T-helper 22 cell (primary cell): ENCODE results near the gene NUP107.
"Not testable (repeated sequence)": the region's sequence is repeated elsewhere in the genome, so short reads cannot be mapped to it uniquely, and the experiment has no call there.

Experiments used
- DNase-seq: peaks from one replicate; pipeline ENCODE4 v3.0.0-alpha.2; 2020; ENCODE audit warnings: low read depth

NUP107 gene

DNA sequence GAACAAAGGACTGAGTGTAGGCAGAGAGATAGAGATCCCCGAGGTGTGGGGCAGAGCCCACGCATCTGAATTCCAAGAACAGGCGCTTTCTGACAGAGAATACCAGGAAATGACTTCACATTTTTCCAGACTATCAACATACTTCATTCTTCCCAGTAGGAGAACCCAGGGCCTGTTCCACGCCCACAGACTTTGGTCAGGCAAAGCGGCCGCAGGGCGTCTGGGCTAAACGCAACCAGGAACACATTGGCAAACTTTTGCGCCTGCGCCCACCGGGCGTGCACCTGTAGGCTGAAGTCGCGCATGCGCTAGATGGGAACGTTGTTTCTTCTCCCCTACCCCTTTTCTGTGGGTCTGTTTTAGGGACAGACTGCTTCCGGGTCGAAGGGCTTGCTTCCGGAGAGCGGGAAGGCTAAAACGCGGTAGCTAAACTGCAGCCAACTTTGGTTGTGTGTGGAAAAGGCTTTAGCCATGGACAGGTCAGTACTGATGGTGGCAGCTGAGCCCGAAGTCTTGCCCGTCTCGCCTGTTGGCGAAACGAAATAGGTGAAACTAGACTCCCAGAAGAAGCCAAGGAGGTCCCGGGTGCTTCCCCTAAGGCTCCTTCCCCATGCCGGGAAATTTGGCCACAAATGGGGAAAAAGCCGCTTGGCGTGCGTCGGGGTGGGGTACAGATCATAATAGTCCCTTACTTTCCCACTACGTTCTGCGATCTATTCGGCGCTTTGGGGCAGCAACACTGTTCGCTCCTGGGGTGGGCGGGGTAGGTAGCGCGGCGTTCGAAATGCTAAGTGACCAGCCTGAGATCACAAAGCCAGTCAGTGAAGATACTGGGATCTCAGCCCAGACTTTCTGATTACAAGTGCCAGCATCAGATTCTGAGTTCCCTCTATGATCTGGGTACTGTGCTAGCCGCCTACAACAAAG is at the start of gene NUP107:
Gene NUP107 (plus strand): TSS at position 384 of the 927 bp plus-strand sequence. CDS start 88 bp downstream, at position 472.
- DNase-seq = peak; percentile 96

DNA sequence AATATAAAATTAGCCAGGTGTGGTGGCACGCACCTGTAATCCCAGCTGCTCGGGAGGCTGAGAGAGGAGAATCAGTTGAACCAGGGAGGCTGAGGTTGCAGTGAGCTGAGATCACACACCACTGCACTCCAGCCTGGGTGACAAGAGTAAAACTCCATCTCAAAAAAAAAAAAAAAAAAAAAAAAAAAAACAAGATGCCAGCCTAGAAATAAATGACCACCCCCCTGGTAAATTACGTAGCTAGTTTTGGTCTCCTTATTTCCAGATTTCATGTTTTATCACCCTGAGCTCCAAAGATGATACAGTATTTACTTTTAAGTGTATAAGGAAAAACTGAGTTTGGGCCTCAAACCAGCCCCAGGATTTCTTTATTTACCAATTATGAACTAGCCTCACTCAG is 49.3 kb upstream of the NUP107 start:
- DNase-seq = not testable (repeated sequence)

DNA sequence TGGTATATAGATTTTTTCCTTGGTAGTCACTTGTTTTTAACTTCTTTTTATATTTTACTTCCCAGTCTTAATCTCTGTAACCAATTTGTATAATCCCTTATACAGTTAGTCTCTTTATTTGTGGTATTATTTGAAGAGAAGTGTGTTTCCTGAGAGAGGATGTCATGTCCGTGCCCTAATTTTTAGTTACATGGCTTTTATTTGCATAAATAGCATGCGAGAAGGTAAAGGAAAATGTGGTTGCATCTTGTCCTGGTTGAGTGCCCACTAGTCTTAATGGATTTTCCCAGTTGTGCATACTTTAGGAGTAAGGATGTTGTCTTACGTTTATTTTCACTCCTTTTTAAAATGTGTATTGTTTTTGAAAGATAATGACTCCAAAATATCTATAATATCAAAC is 48.6 kb upstream of the NUP107 start:
- DNase-seq = no peak

DNA sequence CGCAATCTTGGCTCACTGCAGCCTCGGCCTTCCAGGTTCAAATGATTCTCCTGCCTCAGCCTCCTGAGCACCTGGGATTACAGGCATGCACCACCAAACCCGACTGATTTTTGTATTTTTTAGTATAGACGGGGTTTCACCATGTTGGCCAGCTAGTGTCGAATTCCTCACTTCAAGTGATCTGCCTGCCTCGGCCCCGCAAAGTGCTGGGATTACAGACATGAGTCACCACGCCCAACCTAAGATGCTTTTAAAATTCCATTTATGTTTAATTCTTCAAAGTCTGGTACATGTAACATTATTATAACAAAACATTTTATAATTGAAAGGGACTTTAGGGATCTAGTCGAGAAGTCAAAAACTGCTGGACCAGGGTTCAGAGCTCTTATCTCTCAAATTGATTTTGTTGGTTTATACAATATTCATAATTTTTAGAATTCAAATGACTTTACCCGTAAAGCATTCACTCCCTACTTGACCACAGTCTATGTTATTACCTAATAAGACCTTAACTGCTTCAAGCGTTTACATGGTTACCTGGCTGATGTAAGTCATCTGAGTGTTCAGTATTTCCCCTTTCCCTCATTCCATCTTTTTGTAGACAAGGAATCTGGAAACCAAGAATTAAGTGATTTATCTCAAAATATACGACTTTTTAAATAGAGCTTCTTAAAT is 47.9 kb upstream of the NUP107 start:
- DNase-seq = no peak

DNA sequence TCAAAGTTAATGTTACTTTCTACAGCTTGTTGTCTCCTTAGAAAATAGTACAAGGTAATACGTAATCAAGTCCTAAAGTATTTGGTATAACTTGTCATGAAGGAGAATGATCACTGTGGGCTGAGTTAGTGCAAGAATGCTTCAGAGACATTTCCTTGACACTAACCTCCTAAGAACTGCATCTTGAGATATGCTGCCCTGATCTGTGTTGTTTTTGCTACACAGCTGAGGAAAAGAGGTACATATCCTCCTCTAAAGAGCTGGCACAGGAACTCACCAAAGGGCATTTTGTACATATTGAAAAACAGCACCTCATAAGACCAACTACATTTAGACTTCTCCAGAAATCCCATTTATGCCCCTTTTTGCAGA is 47.4 kb upstream of the NUP107 start:
- DNase-seq = no peak

DNA sequence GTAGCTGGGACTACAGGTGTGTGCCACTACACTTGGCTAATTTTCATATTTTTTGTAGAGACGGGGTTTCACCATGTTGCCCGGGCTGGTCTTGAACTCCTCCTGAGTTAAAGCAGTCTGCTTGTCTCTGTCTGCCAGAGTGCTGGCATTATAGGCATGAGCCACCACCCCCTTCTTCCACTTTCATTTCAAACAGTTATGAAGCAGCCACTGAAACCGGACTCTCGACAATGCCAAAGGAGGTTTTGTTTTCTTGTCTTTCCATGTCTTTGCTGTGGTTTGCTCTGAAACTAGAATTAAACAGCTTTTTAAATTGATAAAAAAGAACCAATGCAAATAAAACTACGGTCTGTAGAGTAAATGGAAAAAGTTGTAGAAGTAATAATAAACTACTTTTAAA is 45.6 kb upstream of the NUP107 start:
- no peak for DNase-seq

DNA sequence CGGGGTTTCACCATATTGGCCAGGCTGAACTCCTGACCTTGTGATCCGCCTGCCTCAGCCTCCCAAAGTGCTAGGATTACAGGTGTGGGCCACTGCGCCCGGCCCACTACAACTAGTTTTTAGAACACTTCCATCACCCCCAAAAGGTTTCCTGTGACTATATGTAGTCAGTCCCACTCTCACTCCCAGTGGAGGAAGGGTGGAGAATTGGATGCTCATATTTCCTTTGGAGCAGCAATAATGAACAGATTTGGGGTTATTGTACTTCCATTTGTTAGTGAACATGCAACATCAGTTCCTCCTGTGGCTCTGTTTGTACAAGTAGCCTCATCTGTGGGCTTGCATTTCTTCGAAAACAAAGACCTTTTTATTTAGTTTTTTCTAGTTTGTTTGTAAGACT is 40.3 kb upstream of the NUP107 start:
- no peak for DNase-seq

DNA sequence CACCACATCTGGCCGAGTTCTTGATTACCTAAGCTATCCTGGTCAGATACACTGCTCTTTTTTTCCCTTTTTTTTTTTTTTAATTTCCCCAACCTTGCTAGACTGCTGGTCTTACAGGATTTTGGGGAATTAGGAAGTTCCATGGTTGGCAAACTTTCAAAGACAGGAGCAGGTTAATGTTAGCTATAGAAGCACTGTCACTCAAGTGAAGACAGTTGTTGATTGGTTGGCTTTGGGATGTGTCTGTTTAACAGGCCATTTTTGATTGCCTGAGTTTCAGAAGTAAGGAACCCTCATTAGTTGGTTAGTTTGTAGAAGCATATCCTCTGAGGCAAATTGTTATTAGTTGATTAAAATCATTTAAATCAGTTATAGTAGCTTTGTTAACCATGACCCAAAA is 39.3 kb upstream of the NUP107 start:
- DNase-seq = no peak

DNA sequence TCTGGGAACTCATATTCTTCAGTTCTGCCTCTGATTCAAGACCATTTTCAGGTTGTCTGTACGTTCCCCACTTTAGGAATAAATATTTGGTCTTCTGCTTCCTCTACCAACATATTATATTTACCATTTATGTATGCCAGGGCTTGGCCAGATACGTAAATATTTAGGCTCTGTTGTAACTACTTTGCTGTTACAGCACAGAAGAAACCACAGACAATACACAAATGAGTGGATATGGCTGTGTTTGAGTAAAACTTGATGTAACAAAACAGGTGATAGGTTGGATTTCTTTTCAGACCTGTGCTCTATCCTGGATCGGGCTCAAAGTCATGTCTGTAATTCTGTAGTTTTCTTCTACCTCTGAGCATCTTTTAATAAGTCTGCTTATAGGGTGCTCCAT is 38.6 kb upstream of the NUP107 start:
- DNase-seq = no peak

DNA sequence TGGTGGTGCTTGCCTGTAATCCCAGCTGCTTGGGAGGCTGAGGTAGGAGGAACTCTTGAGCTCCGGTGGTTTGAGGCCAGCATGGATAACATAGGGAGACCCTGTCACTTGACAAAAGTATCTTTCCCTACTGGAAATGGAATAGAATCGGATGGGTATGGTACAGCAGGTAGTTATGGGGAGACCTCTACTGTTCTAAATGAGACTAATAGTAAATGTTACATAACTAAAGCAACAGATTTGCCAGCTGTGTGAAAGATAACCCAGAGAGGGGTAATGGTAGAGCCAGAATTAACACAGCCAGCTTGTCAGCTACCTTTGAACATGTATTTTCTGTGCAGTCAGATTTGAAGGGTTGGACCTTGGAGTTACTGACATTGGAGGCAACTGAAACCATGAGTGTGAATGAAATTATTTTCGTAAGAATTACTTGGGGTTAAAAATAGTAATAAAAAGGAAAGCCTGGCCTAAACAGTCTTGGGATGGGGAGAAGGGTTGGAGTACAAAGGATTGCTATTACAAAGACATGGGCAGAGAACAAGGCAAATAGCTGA is 21.7 kb upstream of the NUP107 start:
- DNase-seq = no peak

DNA sequence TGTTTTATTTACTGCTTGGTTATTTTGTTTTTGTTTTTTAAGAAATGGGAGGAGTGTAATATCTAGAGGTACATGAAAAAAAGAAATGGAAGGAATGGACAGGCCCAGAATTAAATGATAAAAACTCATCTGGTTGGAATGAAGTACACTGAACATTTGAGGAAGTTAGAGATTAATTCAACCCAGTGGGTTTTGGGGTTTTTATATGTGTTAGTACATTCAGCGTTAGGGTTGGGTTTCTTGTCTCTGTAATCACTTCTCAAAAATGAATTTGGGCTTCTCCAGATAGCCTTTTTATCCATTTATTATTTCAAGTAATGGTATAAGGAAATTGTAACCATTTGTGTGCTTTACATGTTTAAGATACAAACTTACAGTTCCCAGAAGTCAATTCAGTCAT is 19.5 kb upstream of the NUP107 start:
- DNase-seq = no peak

DNA sequence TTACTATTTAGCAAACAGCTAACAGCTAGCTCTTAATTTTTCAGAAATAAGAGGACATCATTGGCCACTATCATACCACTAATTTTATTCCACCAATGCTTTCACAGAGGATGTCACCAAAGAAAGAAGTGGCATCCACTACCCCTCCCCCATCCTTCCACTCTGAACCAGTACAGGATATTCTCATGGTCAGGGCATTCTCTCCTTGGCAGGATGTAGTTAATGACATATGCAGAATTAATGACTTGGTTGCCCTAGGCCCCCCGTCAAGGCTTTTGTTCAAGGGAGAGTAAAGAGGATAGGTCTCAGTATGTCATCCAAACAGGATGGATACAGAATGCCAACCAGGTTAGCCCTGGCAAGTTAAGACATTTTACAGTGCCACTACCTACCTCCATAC is 18.9 kb upstream of the NUP107 start:
- DNase-seq = no peak

DNA sequence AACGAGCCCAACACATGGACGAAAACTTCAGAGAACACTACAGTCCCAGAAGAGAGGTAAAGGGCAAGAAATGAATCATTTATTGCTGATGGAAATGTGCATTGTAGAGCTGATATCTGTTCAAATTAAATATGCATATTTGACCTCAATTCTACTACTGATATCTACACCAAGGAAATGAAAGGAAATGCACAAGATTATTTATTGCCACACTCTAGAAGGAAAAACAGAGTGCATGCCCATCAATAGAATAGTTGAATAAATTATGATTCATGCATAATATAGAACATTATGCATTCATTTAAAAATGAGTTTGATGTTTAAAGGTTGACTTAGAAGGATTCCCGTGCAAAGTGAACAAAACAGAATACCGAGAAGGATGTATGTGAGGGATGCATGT is 15.6 kb upstream of the NUP107 start:
- DNase-seq = no peak

DNA sequence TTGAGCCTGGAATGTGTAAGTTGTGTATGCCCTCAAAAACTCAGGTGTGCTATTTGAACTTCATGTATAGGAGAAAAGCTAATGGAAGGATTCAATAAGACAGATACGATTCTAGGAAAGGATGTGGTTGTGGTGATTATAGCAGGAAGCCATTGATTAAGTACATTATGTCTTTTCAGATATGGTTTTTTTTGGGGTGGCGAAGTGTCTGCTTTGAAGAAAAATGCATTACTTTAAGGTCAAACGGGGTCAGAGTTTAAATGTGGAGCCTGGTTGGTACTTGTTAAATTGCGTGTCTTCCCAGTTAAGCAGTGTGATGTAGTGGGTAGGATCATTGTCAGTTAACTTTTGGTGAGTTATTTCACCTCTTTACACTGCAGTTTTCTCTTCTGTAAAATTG is 13.0 kb upstream of the NUP107 start:
- DNase-seq = no peak

DNA sequence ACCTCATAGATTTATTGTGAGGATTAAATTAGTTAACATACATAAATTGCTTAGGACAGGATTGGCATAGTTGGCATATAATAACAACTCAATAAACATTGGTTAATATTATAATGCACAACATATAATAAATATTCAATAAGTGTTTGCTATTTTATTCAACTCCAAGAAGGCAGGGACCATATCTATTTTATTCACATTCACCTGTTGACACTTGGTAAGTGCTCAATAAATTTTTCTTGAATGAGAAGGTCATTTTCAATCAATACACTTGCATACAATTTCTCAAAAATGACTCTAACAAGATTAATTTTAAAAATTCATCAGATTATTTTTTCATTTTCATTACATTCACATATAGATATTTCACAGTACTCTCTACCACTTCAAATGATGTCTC is 12.4 kb upstream of the NUP107 start:
- DNase-seq = no peak

DNA sequence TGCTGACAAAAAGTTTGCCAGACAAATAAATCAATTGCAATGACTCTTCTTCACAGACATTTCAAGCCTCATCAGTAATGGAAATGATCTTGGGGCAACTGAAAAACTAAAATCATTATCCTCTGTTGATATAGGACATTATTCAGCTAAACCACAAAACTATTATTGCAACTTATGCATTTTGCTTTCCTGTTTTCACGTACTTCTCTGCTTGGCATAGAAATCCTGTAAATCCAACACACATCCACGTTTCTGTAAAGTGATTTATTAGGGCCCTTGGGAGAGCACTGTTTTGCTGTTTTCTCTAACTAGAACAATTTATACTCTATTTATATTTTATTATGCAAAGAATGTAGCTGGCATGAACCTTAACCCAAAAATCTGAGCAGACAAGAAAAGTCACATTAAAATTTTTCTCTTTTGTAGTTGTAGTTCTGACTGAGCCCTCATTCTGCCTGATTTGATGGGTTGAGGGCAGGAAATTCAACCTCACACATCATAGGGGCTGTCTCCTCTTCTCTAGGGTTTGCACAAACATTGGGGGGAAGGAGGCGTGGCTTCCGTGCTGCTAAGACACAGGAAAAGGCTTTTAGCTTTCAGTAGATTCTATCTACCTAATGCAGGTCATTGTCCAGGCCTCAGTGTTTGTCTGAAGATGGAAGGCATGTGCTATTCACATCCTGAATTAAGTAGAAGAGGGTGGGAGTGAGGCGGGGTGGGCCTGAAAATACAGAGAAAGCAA is 11.5 kb upstream of the NUP107 start:
- peak; percentile 37 for DNase-seq

DNA sequence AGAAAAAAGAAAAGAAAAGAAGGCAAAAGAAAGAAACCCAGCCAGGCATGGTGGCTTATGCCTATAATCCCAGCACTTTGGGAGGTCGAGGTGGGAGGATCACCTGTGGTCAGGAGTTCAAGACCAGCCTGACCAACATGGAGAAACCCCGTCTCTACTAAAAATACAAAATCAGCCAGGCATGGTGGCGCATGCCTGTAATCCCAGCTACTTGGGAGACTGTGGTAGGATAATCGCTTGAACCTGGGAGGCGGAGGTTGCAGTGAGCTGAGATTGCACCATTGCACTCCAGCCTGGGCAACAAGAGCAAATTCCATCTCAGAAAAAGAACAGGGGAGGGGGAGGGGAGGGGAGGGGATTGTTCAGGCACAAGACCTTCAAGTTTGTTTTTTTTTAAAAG is 9.9 kb upstream of the NUP107 start:
- not testable (repeated sequence) for DNase-seq

DNA sequence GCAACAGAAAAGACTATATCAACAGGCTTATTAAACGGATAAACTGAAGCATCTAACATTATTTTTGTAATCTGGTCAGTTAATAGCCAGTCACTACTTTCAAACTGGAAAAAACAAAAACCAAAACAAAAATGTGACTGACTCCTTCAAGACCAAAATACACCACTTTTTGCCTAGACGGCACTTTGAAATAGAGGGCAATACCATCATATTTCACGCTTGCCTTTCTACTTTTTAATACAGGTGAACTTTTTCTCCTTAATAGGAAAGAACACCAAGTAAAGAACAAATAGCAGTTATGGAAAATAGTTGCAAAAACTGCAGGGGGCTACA is 550 bp upstream of the NUP107 start:
- DNase-seq = no peak

DNA sequence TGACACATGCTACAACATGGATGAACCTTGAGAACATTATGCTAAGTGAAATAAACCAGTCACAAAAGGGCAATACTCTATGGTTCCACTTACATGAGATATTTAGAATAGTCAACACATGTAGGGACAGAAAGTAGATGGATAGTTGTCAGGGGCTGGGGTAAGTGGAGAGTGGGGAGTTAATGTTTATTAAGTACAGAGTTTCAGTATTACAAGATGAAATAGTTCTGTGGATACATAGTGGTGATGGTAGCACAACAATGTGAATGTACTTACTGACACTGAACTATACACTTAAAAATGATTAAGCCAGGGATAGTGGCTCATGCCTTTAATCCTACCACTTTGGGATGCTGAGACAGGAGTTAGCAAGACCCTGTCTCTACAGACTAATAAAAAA is 8.7 kb downstream of the NUP107 start:
- no peak for DNase-seq

DNA sequence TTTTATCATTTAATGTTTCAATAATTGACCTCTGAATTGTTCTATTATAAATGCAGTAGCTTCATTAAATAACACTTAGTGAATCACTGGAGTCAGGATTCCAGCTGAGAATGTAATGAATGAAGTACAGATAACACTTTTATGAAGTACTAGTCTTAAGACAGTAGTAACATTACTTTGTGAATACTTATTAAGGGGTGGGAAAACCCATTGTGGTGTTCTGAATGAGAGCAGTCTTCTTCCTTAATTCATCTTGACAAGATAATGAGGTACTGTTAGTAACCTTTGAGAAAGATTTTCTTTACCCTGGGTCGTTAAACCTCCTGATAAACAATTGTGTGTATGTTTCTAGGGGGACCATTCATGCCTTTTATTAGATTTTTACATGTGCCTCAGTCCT is 12.7 kb downstream of the NUP107 start:
- no peak for DNase-seq

DNA sequence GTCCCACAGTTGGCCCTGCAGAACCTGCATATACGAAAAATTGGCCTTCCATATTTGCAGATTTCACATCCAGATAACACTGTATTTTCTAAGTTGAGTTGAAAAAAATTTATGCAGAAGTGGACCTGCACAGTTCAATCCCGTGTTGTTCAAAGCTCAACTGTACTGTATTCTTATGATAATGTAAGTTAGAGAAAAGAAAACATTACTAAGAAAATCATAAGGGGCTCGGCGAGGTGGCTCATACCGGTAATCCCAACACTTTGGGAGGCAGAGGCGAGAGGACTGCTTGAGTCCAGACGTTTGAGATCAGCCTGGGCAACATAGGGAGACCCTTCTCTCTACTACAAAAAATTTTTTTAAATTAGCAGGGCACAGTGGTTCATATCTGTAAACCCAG is 41.0 kb downstream of the NUP107 start:
- no peak for DNase-seq

DNA sequence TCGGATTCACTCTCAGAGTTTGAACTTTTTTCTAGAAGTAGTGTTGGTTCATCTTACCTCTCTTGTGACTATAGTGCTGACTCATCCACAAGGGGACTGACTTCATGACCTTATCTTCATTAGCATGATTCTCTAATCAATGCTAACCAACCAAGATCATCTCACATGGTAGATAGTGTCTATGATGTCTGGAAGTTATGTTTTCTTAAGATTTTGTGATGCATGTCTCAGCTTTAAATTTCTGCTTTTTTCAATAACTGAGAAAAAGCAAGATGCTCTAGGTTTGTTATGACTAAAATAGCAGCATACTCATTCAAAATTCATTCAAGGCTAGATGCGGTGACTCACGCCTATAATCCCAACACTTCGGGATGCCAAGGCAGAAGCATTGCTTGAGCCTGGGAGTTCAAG is 46.9 kb downstream of the NUP107 start:
- DNase-seq = no peak

DNA sequence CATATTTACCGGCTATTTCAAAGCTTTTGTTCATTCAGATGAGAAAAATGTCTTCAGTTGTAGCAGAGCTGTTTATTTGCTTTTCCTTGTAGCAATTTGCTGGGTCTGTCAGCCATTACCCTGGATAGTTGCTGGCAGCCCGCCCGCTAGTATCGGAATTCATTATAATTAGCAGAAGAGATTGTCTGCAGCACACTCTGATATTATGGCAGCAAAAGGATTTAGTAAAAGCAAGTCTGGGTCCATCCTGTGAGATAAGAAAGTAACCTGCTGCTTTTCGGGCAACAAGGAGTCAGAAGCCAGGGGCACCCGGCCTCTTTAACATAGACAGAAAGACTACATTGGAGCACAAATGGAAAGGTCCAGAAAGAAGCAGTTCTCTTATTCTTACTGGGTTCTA is 53.1 kb downstream of the NUP107 start:
- DNase-seq = no peak
